K562 (cell line): ENCODE results near the gene ALDH7A1. TPM values are rescaled to one million over a fixed set of nuclear protein-coding genes. Genes with fewer than 3 reads are reported as not detected.
A peak's percentile ranks its signal among the peaks of the same experiment; 100 is the strongest.

Source experiments
- CC2D1A ChIP-seq: fragments of 450-650 bp; IDR thresholded peaks from 2 replicates; pipeline ENCODE4 v1.6.1; 2017; ENCODE audit warnings: mild to moderate bottlenecking
- CHD2 ChIP-seq: IDR thresholded peaks from 2 replicates; pipeline ENCODE4 v1.6.1; 2011; ENCODE audit warnings: low read depth, low read length
- CSDE1 ChIP-seq, 2 experiments: fragments of 450-650 bp; IDR thresholded peaks; 2 replicates each; pipeline ENCODE4 v1.6.1; 2016; ENCODE audit warnings: mild to moderate bottlenecking in 1 of 2
- DLX4 ChIP-seq: fragments of 250-450 bp; sonication (Bioruptor Pico); IDR thresholded peaks from 2 replicates; pipeline ENCODE4 v1.6.1; 2021; ENCODE audit warnings: mild to moderate bottlenecking
- ESRRB ChIP-seq: fragments of 250-450 bp; sonication (Bioruptor Pico); IDR thresholded peaks from 2 replicates; pipeline ENCODE4 v1.5.0; 2020; ENCODE audit warnings: mild to moderate bottlenecking, moderate library complexity, borderline replicate concordance
- KLF16 ChIP-seq: IDR thresholded peaks from 2 replicates; pipeline ENCODE4 v1.6.1; 2016; ENCODE audit warnings: antibody characterized with exemption
- KLF6 ChIP-seq: fragments of 250-450 bp; sonication (Bioruptor Pico); IDR thresholded peaks from 2 replicates; pipeline ENCODE4 v1.4.0; 2020; ENCODE audit warnings: mild to moderate bottlenecking, moderate library complexity, borderline replicate concordance
- MEIS2 ChIP-seq: fragments of 450-650 bp; IDR thresholded peaks from 2 replicates; pipeline ENCODE4 v1.6.1; 2014; ENCODE audit warnings: mild to moderate bottlenecking; ENCODE audit not compliant: partially characterized antibody
- NELFE ChIP-seq: IDR thresholded peaks from 2 replicates; pipeline ENCODE4 v1.6.1; 2011; ENCODE audit warnings: mild to moderate bottlenecking; ENCODE audit not compliant: insufficient read depth, insufficient read length
- NR2C2 ChIP-seq, 2 experiments: fragments of 200-800 bp in 1 of 2; sonication (Bioruptor generic) in 1 of 2; sonication (generic) in 1 of 2; formaldehyde crosslinking in 1 of 2; IDR thresholded peaks; 2 replicates each; pipeline versions ENCODE4 v1.6.1 to v1.8.0; 2016 to 2022; ENCODE audit warnings: mild to moderate bottlenecking in 1 of 2, missing compliant biosample characterization in 1 of 2, missing genetic modification characterization in 1 of 2, missing genetic modification reagents in 1 of 2
- PHB ChIP-seq: fragments of 250-450 bp; sonication (Bioruptor Pico); IDR thresholded peaks from 2 replicates; pipeline ENCODE4 v1.5.0; 2021
- RCOR1 ChIP-seq, 2 experiments: IDR thresholded peaks; 2 replicates each; pipeline ENCODE4 v1.6.1; 2012; ENCODE audit warnings: low read depth in 2 of 2, low read length in 2 of 2, borderline replicate concordance in 1 of 2, improper control_type of control experiment in 1 of 2
- RFX5 ChIP-seq: IDR thresholded peaks from 2 replicates; pipeline ENCODE4 v1.6.1; 2011; ENCODE audit warnings: low read depth, mild to moderate bottlenecking, improper control_type of control experiment, low read length
- RFX7 ChIP-seq: fragments of 250-450 bp; sonication (Bioruptor Pico); IDR thresholded peaks from 2 replicates; pipeline ENCODE4 v1.5.1; 2021; ENCODE audit warnings: mild to moderate bottlenecking
- SAFB2 ChIP-seq: fragments of 200-400 bp; formaldehyde crosslinking; IDR thresholded peaks from 2 replicates; pipeline ENCODE4 v1.6.1; 2018; ENCODE audit warnings: borderline replicate concordance, low read length, low read depth, moderate library complexity; ENCODE audit not compliant: severe bottlenecking
- SOX6 ChIP-seq: fragments of 450-650 bp; IDR thresholded peaks from 2 replicates; pipeline ENCODE4 v1.6.1; 2014; ENCODE audit warnings: mild to moderate bottlenecking
- SP2 ChIP-seq: IDR thresholded peaks from 2 replicates; pipeline ENCODE4 v1.6.1; 2011; ENCODE audit warnings: mild to moderate bottlenecking, low read depth, low read length, moderate library complexity; ENCODE audit not compliant: poor library complexity, severe bottlenecking; ENCODE audit errors: extremely low read depth
- SRF ChIP-seq, 2 experiments: fragments of 250-450, 450-650 bp in 1 of 2; sonication (Bioruptor Pico) in 1 of 2; sonication (generic) in 1 of 2; formaldehyde crosslinking; IDR thresholded peaks; 2 replicates each; pipeline versions ENCODE4 v1.5.0 to v1.5.1; 2020 to 2022; ENCODE audit warnings: mild to moderate bottlenecking in 1 of 2, missing genetic modification reagents in 1 of 2
- TARDBP ChIP-seq: fragments of 450-650 bp; IDR thresholded peaks from 2 replicates; pipeline ENCODE4 v1.6.1; 2016
- ZBTB49 ChIP-seq: sonication (generic); formaldehyde crosslinking; IDR thresholded peaks from 2 replicates; pipeline ENCODE4 v1.8.0; 2022; ENCODE audit warnings: missing genetic modification reagents, mild to moderate bottlenecking, borderline replicate concordance
- ZKSCAN3 ChIP-seq: fragments of 250-450 bp; sonication (Bioruptor Pico); IDR thresholded peaks from 2 replicates; pipeline ENCODE4 v1.4.0; 2020
- ZNF75A ChIP-seq: fragments of 450-650 bp; formaldehyde crosslinking; IDR thresholded peaks from 2 replicates; pipeline ENCODE4 v1.4.0; 2020; ENCODE audit warnings: mild to moderate bottlenecking
- ZNF778 ChIP-seq: fragments of 450-650 bp; formaldehyde crosslinking; IDR thresholded peaks from 2 replicates; pipeline ENCODE4 v1.4.0; 2020; ENCODE audit warnings: mild to moderate bottlenecking, moderate library complexity
- polyA plus RNA-seq, 8 experiments: library from polyadenylated mRNA; depleted of rRNA in 4 of 8; stranded (reverse) in 5 of 8; unstranded in 3 of 8; fragments of >200 nt; fragmentation: Nextera tagmentation in 2 of 8; fragmentation: Illumina TruSeq in 1 of 8; extraction: Ambion mirVana in 2 of 8; extraction: Trizol in 1 of 8; gene quantifications; 2 replicates each; pipeline versions ENCODE4 v1.2.1 to v1.2.3, GENCODE V29; 2011 to 2014; ENCODE audit warnings: inconsistent platforms in 1 of 8, missing spikeins in 1 of 8
- total RNA-seq, 7 experiments: library from RNA; depleted of rRNA in 6 of 7; stranded (reverse); fragments of >200 nt in 6 of 7; fragmentation: Illumina TruSeq in 2 of 7; extraction: Trizol in 2 of 7; gene quantifications; 2 replicates each; pipeline versions ENCODE4 v1.2.1 to v1.2.3, GENCODE V29; 2011 to 2021; ENCODE audit warnings: low replicate concordance in 1 of 7
- TF ChIP-seq, protein P1 (sequence below): fragments of 450-650 bp; formaldehyde crosslinking; conservative IDR thresholded peaks from 2 replicates; pipeline ENCODE4 v1.4.0; 2022; ENCODE audit warnings: mild to moderate bottlenecking, missing genetic modification characterization

ALDH7A1 gene
- total and polyA plus RNA-seq, 9 of the 15 experiments (the other 6 are each of a cell fraction or from before 2014, with no cell fraction given): 0.04 to 0.49 TPM; not detected in 7

GRCh38 chr5:126514558-126515141 lies 80.4 kb downstream of the ALDH7A1 start (continued):
- TF ChIP-seq, protein P1, sequence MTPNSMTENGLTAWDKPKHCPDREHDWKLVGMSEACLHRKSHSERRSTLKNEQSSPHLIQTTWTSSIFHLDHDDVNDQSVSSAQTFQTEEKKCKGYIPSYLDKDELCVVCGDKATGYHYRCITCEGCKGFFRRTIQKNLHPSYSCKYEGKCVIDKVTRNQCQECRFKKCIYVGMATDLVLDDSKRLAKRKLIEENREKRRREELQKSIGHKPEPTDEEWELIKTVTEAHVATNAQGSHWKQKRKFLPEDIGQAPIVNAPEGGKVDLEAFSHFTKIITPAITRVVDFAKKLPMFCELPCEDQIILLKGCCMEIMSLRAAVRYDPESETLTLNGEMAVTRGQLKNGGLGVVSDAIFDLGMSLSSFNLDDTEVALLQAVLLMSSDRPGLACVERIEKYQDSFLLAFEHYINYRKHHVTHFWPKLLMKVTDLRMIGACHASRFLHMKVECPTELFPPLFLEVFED (CRISPR knock-in tag): 0 out of 2 replicates have a peak, but pooled peaks have one; percentile 20
- TF ChIP-seq RFX5 (0 out of 2 replicates have a peak, but pooled peaks have one; percentile 30), RFX7 (CRISPR knock-in tag) (no peak), SAFB2 (no peak), CC2D1A (no peak), SOX6 (peak; percentile 81), RCOR1 (IDR thresholded peaks at IDR 0.05; ENCODE audit: borderline replicate concordance in 1 of 2, low read depth in 2 of 2, low read length in 2 of 2) (peak in 1 of 2 experiments; percentile 91; a peak in 3 of 4 replicates), PHB (no peak), ZKSCAN3 (CRISPR knock-in tag) (no peak), ESRRB (CRISPR knock-in tag) (no peak), SP2 (no peak), CHD2 (no peak), KLF16 (peak; percentile 89), MEIS2 (peak; percentile 99), NELFE (no peak), DLX4 (CRISPR knock-in tag) (no peak), SRF (CRISPR knock-in tag; IDR thresholded peaks at IDR 0.05) (0 out of 4 replicates have a peak, but pooled peaks of 1 of the 2 experiments have one; percentile 69), ZNF778 (CRISPR knock-in tag) (no peak), ZNF75A (CRISPR knock-in tag) (no peak), TARDBP (peak; percentile 57; the same call in 1 of the 2 replicates), CSDE1 (IDR thresholded peaks at IDR 0.05) (no peak), ZBTB49 (CRISPR knock-in tag) (no peak), KLF6 (CRISPR knock-in tag) (peak; percentile 46; the same call in 1 of the 2 replicates), NR2C2 (CRISPR knock-in tag; IDR thresholded peaks at IDR 0.05) (no peak), NR2C2 (tag; IDR thresholded peaks at IDR 0.05) (peak; percentile 64)
